Endothelial cell of umbilical vein (primary cell): ENCODE measurements around the gene SMTNL2. TPM values are rescaled to one million over a fixed set of nuclear protein-coding genes. Genes with fewer than 3 reads are reported as not detected.

Experiments used
- BruUV-seq: library from RNA; stranded (reverse); fragments of 400-500 nt; replicated peaks from 2 replicates; lab custom pipeline; 2021; lab: Mats Ljungman, UMichigan
- CTCF ChIA-PET: fragments of 300-600, 350-600 bp; sonication (Branson Sonifier 250); formaldehyde crosslinking; loops from one replicate; lab custom pipeline; 2021; ENCODE audit warnings: antibody characterized with exemption, inconsistent platforms; lab: Charles Lee
- POLR2A ChIA-PET: fragments of 300-600, 350-600 bp; sonication (Branson Sonifier 250); formaldehyde crosslinking; loops from one replicate; lab custom pipeline; 2021; ENCODE audit warnings: antibody characterized with exemption, inconsistent platforms; lab: Charles Lee
- DNase-seq: peaks from one replicate; pipeline ENCODE4 v3.0.0-alpha.2; 2011; ENCODE audit warnings: low read depth, low spot score
- FAIRE-seq: peaks from 2 replicates; lab custom pipeline; 2011; peaks lifted over from hg19 to GRCh38; lab: Jason Lieb, UNC
- H2AFZ ChIP-seq: 2 replicates; pipeline ENCODE4 v1.6.0; 2012; ENCODE audit warnings: low read depth, low read length, control low read depth, inconsistent platforms
- H3K27ac ChIP-seq: 2 replicates; pipeline ENCODE4 v1.5.1; 2011; ENCODE audit warnings: low read depth, mild to moderate bottlenecking, control low read depth, low read length, moderate library complexity; ENCODE audit not compliant: insufficient read depth
- H3K27me3 ChIP-seq, 2 experiments: 2 replicates each; pipeline versions ENCODE4 v1.6.0 to v1.6.1; 2011; ENCODE audit warnings: low read length in 2 of 2, mixed read lengths in 1 of 2; ENCODE audit not compliant: control insufficient read depth in 2 of 2, insufficient read depth in 2 of 2
- H3K36me3 ChIP-seq, 2 experiments: 2 replicates in 1 of 2; 3 replicates in 1 of 2; pipeline ENCODE4 v1.5.1; 2011; ENCODE audit warnings: low read length in 2 of 2, mild to moderate bottlenecking in 1 of 2, moderate library complexity in 1 of 2; ENCODE audit not compliant: control insufficient read depth in 2 of 2, insufficient read depth in 2 of 2; ENCODE audit errors: extremely low read depth in 1 of 2
- H3K4me1 ChIP-seq: 3 replicates; pipeline ENCODE4 v1.5.1; 2011; ENCODE audit warnings: mild to moderate bottlenecking, low read length; ENCODE audit not compliant: control insufficient read depth, insufficient read depth; ENCODE audit errors: extremely low read depth
- H3K4me2 ChIP-seq: 2 replicates; pipeline ENCODE4 v1.6.1; 2011; ENCODE audit warnings: low read length, control low read depth, mixed read lengths; ENCODE audit not compliant: insufficient read depth
- H3K4me3 ChIP-seq, 3 experiments: fragments of 200-600 bp in 1 of 3; sonication (generic), shearing (Covaris generic) in 1 of 3; replicated peaks in 1 of 3; 2 replicates each; pipeline ENCODE4 v1.5.1; 2011 to 2016; ENCODE audit warnings: control low read depth in 3 of 3, low read length in 3 of 3, mild to moderate bottlenecking in 2 of 3, inconsistent platforms in 1 of 3, low read depth in 1 of 3, moderate library complexity in 1 of 3; ENCODE audit not compliant: insufficient read depth in 1 of 3
- H3K79me2 ChIP-seq: 2 replicates; pipeline ENCODE4 v1.6.0; 2012; ENCODE audit warnings: low read length, inconsistent platforms; ENCODE audit not compliant: control insufficient read depth, insufficient read depth
- H3K9ac ChIP-seq: replicated peaks from 2 replicates; pipeline ENCODE3; 2011; ENCODE audit warnings: low read length, control low read depth; ENCODE audit not compliant: insufficient read depth; ENCODE audit errors: extremely low read depth
- H3K9me1 ChIP-seq: replicated peaks from 3 replicates; pipeline ENCODE4 v1.6.0; 2011; ENCODE audit warnings: mild to moderate bottlenecking, low read length; ENCODE audit not compliant: control insufficient read depth, insufficient read depth; ENCODE audit errors: extremely low read depth
- H3K9me3 ChIP-seq: replicated peaks from 2 replicates; pipeline ENCODE4 v1.5.1; 2012; ENCODE audit warnings: low read length, inconsistent platforms; ENCODE audit not compliant: control insufficient read depth, insufficient read depth
- H4K20me1 ChIP-seq: replicated peaks from 2 replicates; pipeline ENCODE3; 2011; ENCODE audit warnings: mild to moderate bottlenecking, low read length; ENCODE audit not compliant: control insufficient read depth, insufficient read depth; ENCODE audit errors: extremely low read depth
- EZH2 ChIP-seq: IDR thresholded peaks from 2 replicates; pipeline ENCODE4 v1.6.1; 2012; ENCODE audit warnings: borderline replicate concordance, low read depth, mild to moderate bottlenecking, moderate library complexity, low read length, inconsistent platforms; ENCODE audit not compliant: severe bottlenecking
- FOS ChIP-seq: IDR thresholded peaks from 2 replicates; pipeline ENCODE4 v1.6.1; 2011; ENCODE audit warnings: mild to moderate bottlenecking, low read length, moderate library complexity, borderline replicate concordance; ENCODE audit not compliant: insufficient read depth
- GATA2 ChIP-seq: IDR thresholded peaks from 2 replicates; pipeline ENCODE4 v1.7.0; 2011; ENCODE audit warnings: low read depth, mild to moderate bottlenecking, moderate library complexity, mixed read lengths, low read length; ENCODE audit not compliant: insufficient read length, insufficient read depth
- JUN ChIP-seq: IDR thresholded peaks from 2 replicates; pipeline ENCODE4 v1.6.1; 2011; ENCODE audit warnings: borderline replicate concordance, low read depth; ENCODE audit not compliant: insufficient read length, insufficient read depth
- MYC ChIP-seq: IDR thresholded peaks from one replicate; pipeline ENCODE4 v1.6.1; 2011; ENCODE audit warnings: mild to moderate bottlenecking, low read depth, low read length
- POLR2A ChIP-seq: IDR thresholded peaks from 2 replicates; pipeline ENCODE4 v1.6.1; 2012; ENCODE audit warnings: low read depth, mild to moderate bottlenecking, control low read depth, low read length
- POLR2AphosphoS5 ChIP-seq: IDR thresholded peaks from 2 replicates; pipeline ENCODE4 v1.6.1; 2012; ENCODE audit warnings: low read depth, mild to moderate bottlenecking, control low read depth, low read length, moderate library complexity; ENCODE audit not compliant: insufficient read depth
- dilution Hi-C: fragments of 300-500 bp; cut with MboI; formaldehyde crosslinking; loops from one replicate; pipeline ENCODE4 v1.15.0; 2019; ENCODE audit warnings: low sequenced_read_pairs; ENCODE audit not compliant: extremely low pct_ligation_motif_present
- intact Hi-C: fragments of 100-400 bp; cut with micrococcal nuclease; formaldehyde crosslinking; loops from one replicate; pipeline ENCODE4 v1.10.0; 2022
- polyA plus RNA-seq, 4 experiments: library from polyadenylated mRNA; depleted of rRNA in 3 of 4; stranded (reverse) in 3 of 4; unstranded in 1 of 4; fragments of >200 nt; gene quantifications; 2 replicates each; pipeline versions ENCODE4 v1.2.1 to v1.2.3, GENCODE V29; 2011 to 2012; ENCODE audit warnings: missing spikeins in 1 of 4
- total RNA-seq: library from RNA; stranded (reverse); gene quantifications from 2 replicates; pipeline ENCODE4 v1.2.3, GENCODE V29; 2021
- TF ChIP-seq, protein P1 (sequence below): IDR thresholded peaks from 2 replicates; pipeline ENCODE4 v1.6.1; 2011; ENCODE audit not compliant: insufficient read depth, insufficient read length
- TF ChIP-seq, protein P2 (sequence below), 2 donors: IDR thresholded peaks; 1 replicate in 1 of 2; 2 replicates in 1 of 2; pipeline ENCODE4 v1.5.1; 2011; ENCODE audit warnings: low read length in 2 of 2, mild to moderate bottlenecking in 2 of 2, moderate library complexity in 2 of 2, control low read depth in 1 of 2, inconsistent platforms in 1 of 2, low read depth in 1 of 2; ENCODE audit not compliant: insufficient read depth in 1 of 2; ENCODE audit errors: extremely low read depth in 1 of 2

The SMTNL2 gene
- total and polyA plus RNA-seq, 2 donors (not counting 3 experiments of a cell fraction or from before 2014, with no cell fraction given) = not detected

DNA sequence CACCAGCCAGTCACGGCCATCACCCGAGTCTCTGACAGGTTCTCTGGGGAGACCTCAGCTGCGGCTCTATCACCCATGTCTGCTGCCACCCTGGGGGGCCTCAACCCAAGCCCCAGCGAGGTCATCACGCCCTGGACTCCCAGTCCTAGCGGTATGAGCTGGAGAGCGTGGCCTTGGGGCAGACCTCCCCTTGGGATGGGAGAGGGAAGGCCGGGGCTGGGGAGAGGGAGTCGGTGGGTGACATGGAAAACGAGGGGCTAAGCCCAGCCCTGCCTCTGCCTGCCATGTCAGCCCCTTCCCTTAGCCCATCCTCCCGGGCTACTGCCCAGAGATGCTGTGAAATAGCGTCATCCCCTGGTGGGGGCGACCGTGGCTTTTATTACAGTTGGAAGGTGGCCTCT is 8.7 kb downstream of the SMTNL2 start:
- no peak for TF ChIP-seq JUN
- no peak for TF ChIP-seq MYC
- TF ChIP-seq FOS = no peak
- no peak for TF ChIP-seq EZH2
- no peak for TF ChIP-seq GATA2
- TF ChIP-seq, protein P1, sequence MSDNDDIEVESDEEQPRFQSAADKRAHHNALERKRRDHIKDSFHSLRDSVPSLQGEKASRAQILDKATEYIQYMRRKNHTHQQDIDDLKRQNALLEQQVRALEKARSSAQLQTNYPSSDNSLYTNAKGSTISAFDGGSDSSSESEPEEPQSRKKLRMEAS = no peak
- TF ChIP-seq, protein P2, sequence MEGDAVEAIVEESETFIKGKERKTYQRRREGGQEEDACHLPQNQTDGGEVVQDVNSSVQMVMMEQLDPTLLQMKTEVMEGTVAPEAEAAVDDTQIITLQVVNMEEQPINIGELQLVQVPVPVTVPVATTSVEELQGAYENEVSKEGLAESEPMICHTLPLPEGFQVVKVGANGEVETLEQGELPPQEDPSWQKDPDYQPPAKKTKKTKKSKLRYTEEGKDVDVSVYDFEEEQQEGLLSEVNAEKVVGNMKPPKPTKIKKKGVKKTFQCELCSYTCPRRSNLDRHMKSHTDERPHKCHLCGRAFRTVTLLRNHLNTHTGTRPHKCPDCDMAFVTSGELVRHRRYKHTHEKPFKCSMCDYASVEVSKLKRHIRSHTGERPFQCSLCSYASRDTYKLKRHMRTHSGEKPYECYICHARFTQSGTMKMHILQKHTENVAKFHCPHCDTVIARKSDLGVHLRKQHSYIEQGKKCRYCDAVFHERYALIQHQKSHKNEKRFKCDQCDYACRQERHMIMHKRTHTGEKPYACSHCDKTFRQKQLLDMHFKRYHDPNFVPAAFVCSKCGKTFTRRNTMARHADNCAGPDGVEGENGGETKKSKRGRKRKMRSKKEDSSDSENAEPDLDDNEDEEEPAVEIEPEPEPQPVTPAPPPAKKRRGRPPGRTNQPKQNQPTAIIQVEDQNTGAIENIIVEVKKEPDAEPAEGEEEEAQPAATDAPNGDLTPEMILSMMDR (IDR thresholded peaks at IDR 0.05; ENCODE audit: extremely low read depth in 1 of 2, insufficient read depth in 1 of 2, low read depth in 1 of 2, low read length in 2 of 2) = no peak
- no peak for TF ChIP-seq POLR2A
- TF ChIP-seq POLR2AphosphoS5 = no peak
- Histone ChIP-seq H3K4me1 (no peaks in the 10 kb centered on the region), H3K27ac (no peak overlapping the region), H3K79me2 (no peaks in the 10 kb centered on the region), H3K9me3 (no peaks in the 10 kb centered on the region), H3K36me3 (no peaks in the 10 kb centered on the region), H3K9me1 (no peaks in the 10 kb centered on the region), H3K4me2 (no peak overlapping the region), H3K27me3 (no peaks in the 10 kb centered on the region), H3K4me3 (no peak overlapping the region), H2AFZ (no peak overlapping the region), H3K9ac (no peak overlapping the region), H4K20me1 (no peaks in the 10 kb centered on the region)
- BruUV-seq = no TSS peak
- no peak for DNase-seq
- ChIA-PET CTCF (interaction anchor here (1.1 kb wide), 1 partner anchor 26 kb away, joined by 4 read pairs; no protein-coding TSS in a partner anchor), POLR2A (no interaction called here)
- no peak for FAIRE-seq
- intact Hi-C loops (no loop called here), dilution Hi-C loops (no loop called here)
